RKO (cell line): ENCODE data around the gene ERFE.
"Not testable (repeated sequence)": the region's sequence is repeated elsewhere in the genome, so short reads cannot be mapped to it uniquely, and the experiment has no call there.

Experiments used
- DNase-seq: peaks from one replicate; pipeline ENCODE4 v3.0.0-alpha.2; 2016; ENCODE audit warnings: low spot score

The ERFE gene

GRCh38 chr2:238169048-238169707, 10.4 kb downstream of the ERFE start:
- DNase-seq, result peak; percentile 62

GRCh38 chr2:238169708-238170251, 11.0 kb downstream of the ERFE start:
- DNase-seq, result peak; percentile 97

GRCh38 chr2:238170386-238171071, 11.8 kb downstream of the ERFE start:
- DNase-seq, result no peak

GRCh38 chr2:238171072-238171431, 12.3 kb downstream of the ERFE start:
- not testable (repeated sequence) for DNase-seq

- no peak for DNase-seq
Measured at GRCh38 chr2:238171575-238172187, 12.9 kb downstream of the ERFE start.

GRCh38 chr2:238172439-238172838, 13.7 kb downstream of the ERFE start:
- no peak for DNase-seq

GRCh38 chr2:238173692-238174091, 14.9 kb downstream of the ERFE start:
- no peak for DNase-seq

- DNase-seq, result no peak
Measured at GRCh38 chr2:238174291-238174690, 15.5 kb downstream of the ERFE start.

GRCh38 chr2:238174701-238175100, 15.9 kb downstream of the ERFE start:
- no peak for DNase-seq

GRCh38 chr2:238176613-238177012, 17.8 kb downstream of the ERFE start:
- DNase-seq, result no peak

- no peak for DNase-seq
Measured at GRCh38 chr2:238180554-238180953, 21.8 kb downstream of the ERFE start.

- no peak for DNase-seq
Measured at GRCh38 chr2:238182362-238182761, 23.6 kb downstream of the ERFE start.

- DNase-seq, result no peak
Measured at GRCh38 chr2:238183821-238184220, 25.1 kb downstream of the ERFE start.

GRCh38 chr2:238187618-238188548, 29.1 kb downstream of the ERFE start:
- no peak for DNase-seq

- DNase-seq, result no peak
Measured at GRCh38 chr2:238190445-238190844, 31.7 kb downstream of the ERFE start.

- DNase-seq, result peak; percentile 45
Measured at GRCh38 chr2:238202326-238203093, 43.7 kb downstream of the ERFE start.

GRCh38 chr2:238203094-238203972, 44.6 kb downstream of the ERFE start, which contains the start of gene ILKAP:
ILKAP (minus strand) TSS chr2:238203695; CDS start chr2:238203553, 142 bp downstream.
- DNase-seq, result peak; percentile 88

- no peak for DNase-seq
Measured at GRCh38 chr2:238203973-238204683, 45.4 kb downstream of the ERFE start.

GRCh38 chr2:238207006-238207405, 48.2 kb downstream of the ERFE start:
- DNase-seq, result no peak
